Ovary (tissue), 3 donors: ENCODE results near the gene OSBPL1A.

ENCODE experiments used
- CTCF ChIP-seq, 3 donors: fragments of 450-650 bp in 2 of 3; fragments of 200-600 bp in 1 of 3; IDR thresholded peaks; one replicate each; pipeline versions ENCODE4 v1.5.1 to v1.8.0; 2016 to 2022; ENCODE audit warnings: antibody characterized with exemption in 3 of 3, mild to moderate bottlenecking in 1 of 3
- EP300 ChIP-seq: sonication (generic); formaldehyde crosslinking; IDR thresholded peaks from one replicate; pipeline ENCODE4 v1.6.1; 2017; ENCODE audit warnings: antibody characterized with exemption
- POLR2A ChIP-seq: fragments of 450-650 bp; IDR thresholded peaks from one replicate; pipeline ENCODE4 v1.6.1; 2017; ENCODE audit warnings: antibody characterized with exemption, mild to moderate bottlenecking, moderate library complexity
- donor health status: DM: no; HTN: no; CAD: no.

- TF ChIP-seq CTCF (IDR thresholded peaks at IDR 0.05), result no peak
- no peak for TF ChIP-seq POLR2A
- TF ChIP-seq EP300, result no peak
Observed at GRCh38 chr18:24140697-24141096, 256.9 kb downstream of the OSBPL1A start.
